Measurements from ENCODE around the gene DENND11.

DNA sequence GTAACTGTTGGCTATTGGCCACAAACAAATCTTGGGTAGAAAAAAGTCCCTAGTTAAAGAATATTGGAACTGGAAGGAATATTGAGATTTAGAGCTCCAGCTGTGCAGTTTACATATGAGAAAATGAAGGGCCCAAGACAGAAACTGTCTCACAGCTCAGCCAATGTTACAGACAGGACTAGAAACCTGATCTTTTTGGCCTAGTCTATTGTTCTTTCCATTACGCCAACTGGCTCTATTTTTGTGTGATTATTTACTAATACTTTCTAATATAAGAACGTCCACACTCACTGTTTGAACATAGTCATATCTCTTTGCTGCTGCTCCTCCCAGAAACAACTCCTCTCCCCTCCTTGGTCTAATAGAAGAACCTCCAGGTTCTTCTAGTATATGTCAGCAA lies 7.4 kb upstream of the DENND11 start:
- TF ChIP-seq, protein P1, sequence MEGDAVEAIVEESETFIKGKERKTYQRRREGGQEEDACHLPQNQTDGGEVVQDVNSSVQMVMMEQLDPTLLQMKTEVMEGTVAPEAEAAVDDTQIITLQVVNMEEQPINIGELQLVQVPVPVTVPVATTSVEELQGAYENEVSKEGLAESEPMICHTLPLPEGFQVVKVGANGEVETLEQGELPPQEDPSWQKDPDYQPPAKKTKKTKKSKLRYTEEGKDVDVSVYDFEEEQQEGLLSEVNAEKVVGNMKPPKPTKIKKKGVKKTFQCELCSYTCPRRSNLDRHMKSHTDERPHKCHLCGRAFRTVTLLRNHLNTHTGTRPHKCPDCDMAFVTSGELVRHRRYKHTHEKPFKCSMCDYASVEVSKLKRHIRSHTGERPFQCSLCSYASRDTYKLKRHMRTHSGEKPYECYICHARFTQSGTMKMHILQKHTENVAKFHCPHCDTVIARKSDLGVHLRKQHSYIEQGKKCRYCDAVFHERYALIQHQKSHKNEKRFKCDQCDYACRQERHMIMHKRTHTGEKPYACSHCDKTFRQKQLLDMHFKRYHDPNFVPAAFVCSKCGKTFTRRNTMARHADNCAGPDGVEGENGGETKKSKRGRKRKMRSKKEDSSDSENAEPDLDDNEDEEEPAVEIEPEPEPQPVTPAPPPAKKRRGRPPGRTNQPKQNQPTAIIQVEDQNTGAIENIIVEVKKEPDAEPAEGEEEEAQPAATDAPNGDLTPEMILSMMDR (IDR thresholded peaks at IDR 0.05): no peak
- TF ChIP-seq POLR2A (IDR thresholded peaks at IDR 0.05): no peak

All from heart left ventricle (tissue), 13 donors.